ENCODE data around the gene FAF1. TPM values are rescaled to one million over a fixed set of nuclear protein-coding genes. Genes with fewer than 3 reads are reported as not detected.
"Not testable (repeated sequence)": the region's sequence is repeated elsewhere in the genome, so short reads cannot be mapped to it uniquely, and the experiment has no call there.

FAF1 gene
- polyA plus RNA-seq, 2 donors: 18.4 to 32.1 TPM

DNA sequence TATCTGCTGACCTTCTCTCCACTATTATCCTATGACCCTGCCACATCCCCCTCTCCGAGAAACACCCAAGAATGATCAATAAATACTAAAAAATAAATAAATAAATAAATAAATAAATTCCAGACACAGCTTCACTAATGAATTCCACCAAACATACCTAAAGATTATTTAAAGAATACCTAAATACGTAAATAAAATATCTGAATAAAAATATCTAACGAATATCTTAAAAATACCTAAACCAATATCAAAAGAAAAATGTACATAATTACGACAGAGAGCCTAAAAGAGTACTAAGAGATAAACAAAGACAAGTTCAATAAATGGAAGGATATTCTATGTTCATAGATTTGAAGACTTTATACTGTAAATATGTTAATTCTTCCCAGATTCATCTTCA, 132.5 kb downstream of the FAF1 start:
- Histone ChIP-seq H3K4me1 (ENCODE audit: control insufficient read depth in 2 of 2, insufficient read depth in 2 of 2, low read length in 1 of 2) (no peaks in the 10 kb centered on the region), H3K36me3 (ENCODE audit: control insufficient read depth in 2 of 2, insufficient read depth in 2 of 2, low read length in 1 of 2) (no peaks in the 10 kb centered on the region), H3K9me3 (ENCODE audit: control insufficient read depth in 2 of 2, insufficient read depth in 1 of 2, low read depth in 1 of 2, low read length in 1 of 2) (no peaks in the 10 kb centered on the region), H3K4me3 (ENCODE audit: low read depth in 1 of 2, low read length in 2 of 2) (no peak overlapping the region), H3K27me3 (ENCODE audit: control insufficient read depth in 1 of 2, insufficient read depth in 2 of 2, low read length in 2 of 2) (no peaks in the 10 kb centered on the region), H3K27ac (ENCODE audit: low read depth in 2 of 2, low read length in 1 of 2) (no peak overlapping the region)
- WGBS, 2 donors: 94 to 98% methylated on average over 4 of the region's 4 CpGs

DNA sequence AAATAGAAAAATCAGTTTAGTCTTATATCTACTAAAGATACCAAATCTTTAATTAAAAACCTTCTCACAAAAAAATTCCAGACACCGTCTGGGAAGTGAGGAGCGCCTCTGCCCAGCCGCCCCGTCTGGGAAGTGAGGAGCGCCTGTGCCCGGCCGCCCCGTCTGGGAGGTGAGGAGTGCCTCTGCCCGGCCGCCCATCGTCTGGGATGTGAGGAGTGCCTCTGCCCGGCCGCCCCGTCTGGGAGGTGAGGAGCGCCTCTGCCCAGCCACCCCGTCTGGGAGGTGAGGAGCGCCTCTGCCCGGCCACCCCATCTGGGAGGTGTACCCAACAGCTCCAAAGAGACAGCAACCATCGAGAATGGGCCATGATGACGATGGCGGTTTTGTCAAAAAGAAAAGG, 133.3 kb downstream of the FAF1 start:
- 98% methylated on average over 21 of the region's 21 CpGs for WGBS, 2 donors
- H3K27me3 ChIP-seq (ENCODE audit: control insufficient read depth in 1 of 2, insufficient read depth in 2 of 2, low read length in 2 of 2): not testable (repeated sequence)

DNA sequence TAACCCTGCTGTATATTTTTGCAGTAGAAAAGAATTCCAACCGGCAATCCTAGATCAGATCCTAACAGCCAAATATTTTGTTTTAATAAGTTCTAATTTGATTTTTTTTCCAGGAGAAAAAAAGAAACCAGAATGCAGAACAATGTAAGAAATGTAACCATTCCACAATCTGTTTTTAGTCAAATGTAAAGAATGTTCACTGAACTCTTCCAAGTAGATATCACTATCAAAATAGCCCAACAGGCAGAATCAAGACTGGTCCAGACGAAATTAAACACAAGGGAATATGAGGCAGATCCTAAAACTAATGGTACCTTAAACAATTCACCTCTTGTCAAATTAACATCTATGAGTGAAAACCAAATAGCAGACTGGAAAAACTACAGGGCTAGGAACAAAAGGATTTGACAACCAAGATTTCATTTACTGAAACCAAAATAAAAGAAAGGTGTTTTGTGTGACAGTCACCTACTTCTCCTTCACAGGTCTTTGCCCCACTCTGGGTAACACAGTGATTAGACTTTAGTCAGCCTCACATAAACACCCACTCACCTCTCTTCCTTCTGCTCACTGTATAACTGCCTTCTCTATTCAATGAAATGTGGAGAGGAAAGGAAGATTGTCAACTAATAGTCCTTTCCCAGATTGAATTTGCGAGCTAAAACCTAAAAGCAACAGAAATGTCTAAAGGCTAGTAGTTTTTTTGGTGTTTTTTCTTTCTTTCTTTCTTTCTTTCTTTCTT, 137.9 kb downstream of the FAF1 start:
- Histone ChIP-seq H3K9me3 (ENCODE audit: control insufficient read depth in 2 of 2, insufficient read depth in 1 of 2, low read depth in 1 of 2, low read length in 1 of 2) (no peaks in the 10 kb centered on the region), H3K4me1 (ENCODE audit: control insufficient read depth in 2 of 2, insufficient read depth in 2 of 2, low read length in 1 of 2) (no peaks in the 10 kb centered on the region), H3K4me3 (ENCODE audit: low read depth in 1 of 2, low read length in 2 of 2) (no peak overlapping the region), H3K27me3 (ENCODE audit: control insufficient read depth in 1 of 2, insufficient read depth in 2 of 2, low read length in 2 of 2) (no peaks in the 10 kb centered on the region), H3K36me3 (ENCODE audit: control insufficient read depth in 2 of 2, insufficient read depth in 2 of 2, low read length in 1 of 2) (no peaks in the 10 kb centered on the region), H3K27ac (ENCODE audit: low read depth in 2 of 2, low read length in 1 of 2) (no peak overlapping the region)
- 81 to 89% methylated on average over 3 of the region's 3 CpGs for WGBS, 2 donors

More for the DNA sequence above, 133.3 kb downstream of the FAF1 start:
- not testable (repeated sequence) for H3K9me3 ChIP-seq (ENCODE audit: control insufficient read depth in 2 of 2, insufficient read depth in 1 of 2, low read depth in 1 of 2, low read length in 1 of 2); H3K27ac ChIP-seq (ENCODE audit: low read depth in 2 of 2, low read length in 1 of 2); H3K4me3 ChIP-seq (ENCODE audit: low read depth in 1 of 2, low read length in 2 of 2); H3K4me1 ChIP-seq (ENCODE audit: control insufficient read depth in 2 of 2, insufficient read depth in 2 of 2, low read length in 1 of 2); H3K36me3 ChIP-seq (ENCODE audit: control insufficient read depth in 2 of 2, insufficient read depth in 2 of 2, low read length in 1 of 2)

DNA sequence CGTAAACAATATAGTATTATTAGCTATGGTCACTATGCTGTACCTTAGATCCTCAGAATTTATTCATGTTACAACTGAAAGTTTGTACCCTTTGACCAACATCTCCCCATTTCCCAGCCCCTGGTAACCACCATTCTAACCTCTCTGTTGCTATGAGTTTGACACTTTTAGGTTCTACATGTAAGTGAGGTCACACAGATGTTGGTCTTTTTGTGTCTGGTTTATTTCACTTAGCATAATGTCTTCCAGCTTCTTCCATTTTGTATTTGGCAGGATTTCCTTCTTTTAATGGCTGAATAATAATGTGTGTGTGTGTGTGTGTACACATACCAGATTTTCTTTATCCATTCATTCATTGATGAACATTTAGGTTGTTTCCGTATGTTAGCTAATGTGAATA, 139.5 kb downstream of the FAF1 start:
- no peaks in the 10 kb centered on the region for H3K36me3 ChIP-seq (ENCODE audit: control insufficient read depth in 2 of 2, insufficient read depth in 2 of 2, low read length in 1 of 2)
- no peak overlapping the region for H3K27ac ChIP-seq (ENCODE audit: low read depth in 2 of 2, low read length in 1 of 2)
- no peaks in the 10 kb centered on the region for H3K9me3 ChIP-seq (ENCODE audit: control insufficient read depth in 2 of 2, insufficient read depth in 1 of 2, low read depth in 1 of 2, low read length in 1 of 2)
- WGBS, 2 donors: 91 to 93% methylated on average over 2 of the region's 2 CpGs
- no peaks in the 10 kb centered on the region for H3K4me1 ChIP-seq (ENCODE audit: control insufficient read depth in 2 of 2, insufficient read depth in 2 of 2, low read length in 1 of 2)
- no peaks in the 10 kb centered on the region for H3K27me3 ChIP-seq (ENCODE audit: control insufficient read depth in 1 of 2, insufficient read depth in 2 of 2, low read length in 2 of 2)
- no peak overlapping the region for H3K4me3 ChIP-seq (ENCODE audit: low read depth in 1 of 2, low read length in 2 of 2)

- Histone ChIP-seq H3K36me3 (ENCODE audit: control insufficient read depth in 2 of 2, insufficient read depth in 2 of 2, low read length in 1 of 2) (no peaks in the 10 kb centered on the region), H3K27me3 (ENCODE audit: control insufficient read depth in 1 of 2, insufficient read depth in 2 of 2, low read length in 2 of 2) (no peaks in the 10 kb centered on the region), H3K4me3 (ENCODE audit: low read depth in 1 of 2, low read length in 2 of 2) (no peak overlapping the region), H3K9me3 (ENCODE audit: control insufficient read depth in 2 of 2, insufficient read depth in 1 of 2, low read depth in 1 of 2, low read length in 1 of 2) (no peaks in the 10 kb centered on the region), H3K27ac (ENCODE audit: low read depth in 2 of 2, low read length in 1 of 2) (no peak overlapping the region), H3K4me1 (ENCODE audit: control insufficient read depth in 2 of 2, insufficient read depth in 2 of 2, low read length in 1 of 2) (no peaks in the 10 kb centered on the region)
- 89 to 90% methylated on average over 4 of the region's 4 CpGs for WGBS, 2 donors
Observed at GRCh38 chr1:50812346-50812745, 147.7 kb downstream of the FAF1 start.

- Histone ChIP-seq H3K4me1 (ENCODE audit: control insufficient read depth in 2 of 2, insufficient read depth in 2 of 2, low read length in 1 of 2) (no peaks in the 10 kb centered on the region), H3K27me3 (ENCODE audit: control insufficient read depth in 1 of 2, insufficient read depth in 2 of 2, low read length in 2 of 2) (no peaks in the 10 kb centered on the region), H3K4me3 (ENCODE audit: low read depth in 1 of 2, low read length in 2 of 2) (no peak overlapping the region), H3K36me3 (ENCODE audit: control insufficient read depth in 2 of 2, insufficient read depth in 2 of 2, low read length in 1 of 2) (no peaks in the 10 kb centered on the region), H3K27ac (ENCODE audit: low read depth in 2 of 2, low read length in 1 of 2) (no peak overlapping the region), H3K9me3 (ENCODE audit: control insufficient read depth in 2 of 2, insufficient read depth in 1 of 2, low read depth in 1 of 2, low read length in 1 of 2) (no peaks in the 10 kb centered on the region)
- 91 to 95% methylated on average over 3 of the region's 3 CpGs for WGBS, 2 donors
Observed at GRCh38 chr1:50808296-50808695, 151.8 kb downstream of the FAF1 start.

DNA sequence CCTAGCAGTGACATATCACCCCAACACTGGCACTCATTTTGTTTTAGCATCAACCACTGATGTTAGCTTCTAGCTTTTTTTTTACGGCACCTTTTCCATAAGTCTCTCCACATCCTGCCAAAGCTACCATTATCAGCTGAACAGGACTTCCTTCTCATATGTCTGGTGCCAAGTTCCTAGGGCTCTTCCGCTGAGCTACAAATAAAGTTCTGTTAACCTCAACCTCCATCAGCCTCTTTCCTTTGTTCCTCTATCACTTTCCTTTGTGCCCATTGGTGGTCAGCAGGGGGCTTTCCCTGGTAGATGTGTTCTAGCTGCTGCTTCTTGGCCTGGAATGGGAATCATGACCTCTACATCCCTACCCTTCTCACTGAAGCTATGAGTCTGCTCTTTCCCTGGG, 163.8 kb downstream of the FAF1 start:
- 86 to 89% methylated on average over 2 of the region's 2 CpGs for WGBS, 2 donors

DNA sequence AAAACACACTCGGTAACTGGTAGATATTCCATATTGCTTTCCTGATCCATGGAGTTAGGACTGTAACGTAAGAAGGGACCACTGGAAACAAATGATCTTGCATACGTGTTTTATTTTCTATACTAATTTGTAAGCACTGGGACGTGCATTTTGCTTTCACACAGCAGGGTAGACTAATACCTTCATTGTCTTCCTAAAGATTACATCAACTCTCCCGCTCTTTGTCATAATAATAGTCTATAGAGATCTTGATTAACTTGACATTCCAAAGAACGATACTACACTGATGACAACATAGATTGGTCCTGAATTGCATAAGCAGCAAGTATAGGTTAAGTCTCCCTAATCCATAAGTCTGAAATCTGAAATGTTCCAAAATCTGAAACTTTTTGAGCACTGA, 166.5 kb downstream of the FAF1 start:
- Histone ChIP-seq H3K4me1 (ENCODE audit: control insufficient read depth in 2 of 2, insufficient read depth in 2 of 2, low read length in 1 of 2) (no peaks in the 10 kb centered on the region), H3K9me3 (ENCODE audit: control insufficient read depth in 2 of 2, insufficient read depth in 1 of 2, low read depth in 1 of 2, low read length in 1 of 2) (no peaks in the 10 kb centered on the region), H3K27ac (ENCODE audit: low read depth in 2 of 2, low read length in 1 of 2) (no peak overlapping the region), H3K36me3 (ENCODE audit: control insufficient read depth in 2 of 2, insufficient read depth in 2 of 2, low read length in 1 of 2) (no peaks in the 10 kb centered on the region), H3K4me3 (ENCODE audit: low read depth in 1 of 2, low read length in 2 of 2) (no peak overlapping the region), H3K27me3 (ENCODE audit: control insufficient read depth in 1 of 2, insufficient read depth in 2 of 2, low read length in 2 of 2) (no peaks in the 10 kb centered on the region)
- 88% methylated on average over 6 of the region's 6 CpGs for WGBS, 2 donors

More for the DNA sequence above, 163.8 kb downstream of the FAF1 start:
- Histone ChIP-seq H3K4me1 (ENCODE audit: control insufficient read depth in 2 of 2, insufficient read depth in 2 of 2, low read length in 1 of 2) (no peaks in the 10 kb centered on the region), H3K9me3 (ENCODE audit: control insufficient read depth in 2 of 2, insufficient read depth in 1 of 2, low read depth in 1 of 2, low read length in 1 of 2) (no peaks in the 10 kb centered on the region), H3K36me3 (ENCODE audit: control insufficient read depth in 2 of 2, insufficient read depth in 2 of 2, low read length in 1 of 2) (no peaks in the 10 kb centered on the region), H3K27ac (ENCODE audit: low read depth in 2 of 2, low read length in 1 of 2) (no peak overlapping the region), H3K4me3 (ENCODE audit: low read depth in 1 of 2, low read length in 2 of 2) (no peak overlapping the region), H3K27me3 (ENCODE audit: control insufficient read depth in 1 of 2, insufficient read depth in 2 of 2, low read length in 2 of 2) (no peaks in the 10 kb centered on the region)

DNA sequence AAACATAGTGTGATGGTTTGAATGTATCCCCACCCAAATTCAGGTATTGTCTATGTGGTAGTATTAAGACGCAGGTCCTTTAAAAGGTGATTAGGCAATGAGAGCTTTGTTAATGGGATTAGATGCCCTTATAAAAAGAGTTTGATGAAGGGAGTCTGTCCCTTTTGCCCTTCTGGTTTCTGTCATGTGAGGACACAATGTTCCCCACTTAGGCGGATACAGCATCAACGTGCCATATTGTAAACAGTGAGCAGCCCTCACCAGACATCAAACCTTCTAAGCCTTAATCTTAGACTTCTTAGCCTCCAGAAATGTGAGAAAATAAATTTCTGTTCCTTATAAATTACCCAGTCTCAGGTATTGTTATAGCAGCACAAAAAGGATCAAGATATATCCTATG, 172.8 kb downstream of the FAF1 start:
- Histone ChIP-seq H3K36me3 (ENCODE audit: control insufficient read depth in 2 of 2, insufficient read depth in 2 of 2, low read length in 1 of 2) (no peaks in the 10 kb centered on the region), H3K27ac (ENCODE audit: low read depth in 2 of 2, low read length in 1 of 2) (no peak overlapping the region), H3K4me3 (ENCODE audit: low read depth in 1 of 2, low read length in 2 of 2) (no peak overlapping the region), H3K27me3 (ENCODE audit: control insufficient read depth in 1 of 2, insufficient read depth in 2 of 2, low read length in 2 of 2) (no peaks in the 10 kb centered on the region), H3K9me3 (ENCODE audit: control insufficient read depth in 2 of 2, insufficient read depth in 1 of 2, low read depth in 1 of 2, low read length in 1 of 2) (no peaks in the 10 kb centered on the region), H3K4me1 (ENCODE audit: control insufficient read depth in 2 of 2, insufficient read depth in 2 of 2, low read length in 1 of 2) (no peaks in the 10 kb centered on the region)
- WGBS, 2 donors: 92 to 93% methylated on average over 3 of the region's 3 CpGs

DNA sequence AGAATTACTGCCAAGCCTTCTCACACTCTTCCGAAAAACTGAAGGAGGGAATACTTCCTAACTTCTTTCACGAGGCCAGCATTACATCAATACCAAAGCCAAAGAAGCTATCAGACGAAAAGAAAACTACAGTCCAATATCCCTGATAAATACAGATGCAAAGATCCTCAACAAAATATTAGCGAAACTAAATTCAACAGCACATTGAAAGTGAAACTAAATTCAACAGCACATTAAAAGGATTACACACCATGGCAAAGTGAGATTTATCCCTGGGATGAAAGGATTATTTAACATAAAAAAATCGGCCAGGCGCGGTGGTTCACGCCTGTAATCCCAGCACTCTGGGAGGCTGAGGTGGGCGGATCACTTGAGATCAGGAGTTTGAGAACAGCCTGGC, 176.8 kb downstream of the FAF1 start:
- WGBS, 2 donors: 84 to 94% methylated on average over 9 of the region's 9 CpGs
- H3K27me3 ChIP-seq (ENCODE audit: control insufficient read depth in 1 of 2, insufficient read depth in 2 of 2, low read length in 2 of 2): no peaks in the 10 kb centered on the region
- H3K4me3 ChIP-seq (ENCODE audit: low read depth in 1 of 2, low read length in 2 of 2): no peak overlapping the region
- no peak overlapping the region for H3K27ac ChIP-seq (ENCODE audit: low read depth in 2 of 2, low read length in 1 of 2)
- H3K36me3 ChIP-seq (ENCODE audit: control insufficient read depth in 2 of 2, insufficient read depth in 2 of 2, low read length in 1 of 2): peaks cover 6 to 7% of the 10 kb centered on the region in 2 donors
- no peaks in the 10 kb centered on the region for H3K9me3 ChIP-seq (ENCODE audit: control insufficient read depth in 2 of 2, insufficient read depth in 1 of 2, low read depth in 1 of 2, low read length in 1 of 2)
- no peaks in the 10 kb centered on the region for H3K4me1 ChIP-seq (ENCODE audit: control insufficient read depth in 2 of 2, insufficient read depth in 2 of 2, low read length in 1 of 2)
